Testis (tissue), 3 donors: ENCODE data around the gene SURF6. TPM values are rescaled to one million over a fixed set of nuclear protein-coding genes. Genes with fewer than 3 reads are reported as not detected.

Source experiments
- DNase-seq: peaks from one replicate; pipeline ENCODE4 v3.0.0-alpha.2; 2019
- H3K27ac ChIP-seq, 2 donors: fragments of 200-600 bp; sonication (generic); one replicate each; pipeline ENCODE4 v1.5.1; 2019
- H3K27me3 ChIP-seq: fragments of 200-600 bp; sonication (generic); one replicate; pipeline ENCODE4 v1.5.1; 2019
- H3K36me3 ChIP-seq: fragments of 200-600 bp; sonication (generic); one replicate; pipeline ENCODE4 v1.5.1; 2017; ENCODE audit warnings: low read depth; ENCODE audit errors: missing control alignments
- H3K4me1 ChIP-seq: fragments of 200-600 bp; sonication (generic); one replicate; pipeline ENCODE4 v1.5.1; 2019
- H3K4me3 ChIP-seq, 2 donors: fragments of 200-600 bp; sonication (generic); one replicate each; pipeline ENCODE4 v1.5.1; 2017 to 2019
- H3K9me3 ChIP-seq: fragments of 200-600 bp; sonication (generic); one replicate; pipeline ENCODE4 v1.5.1; 2017
- CTCF ChIP-seq, 3 experiments: fragments of 450-650 bp in 2 of 3; fragments of 200-600 bp in 1 of 3; sonication (generic) in 1 of 3; IDR thresholded peaks; one replicate each; pipeline ENCODE4 v1.5.1; 2016 to 2019; ENCODE audit warnings: antibody characterized with exemption in 3 of 3, mild to moderate bottlenecking in 2 of 3, moderate library complexity in 1 of 3
- POLR2A ChIP-seq: fragments of 450-650 bp; IDR thresholded peaks from one replicate; pipeline ENCODE4 v1.6.1; 2017; ENCODE audit warnings: antibody characterized with exemption, mild to moderate bottlenecking, moderate library complexity
- WGBS, 2 donors: methylation state at CpG; one replicate each; pipeline ENCODE4 v1.1.5; 2018; 5-methylcytosine and 5-hydroxymethylcytosine counted together
- intact Hi-C: fragments of 100-400 bp; cut with DNase I; formaldehyde crosslinking; loops from one replicate; pipeline ENCODE4 v1.15.1; 2023; ENCODE audit warnings: low total_unique reads
- polyA plus RNA-seq: library from polyadenylated mRNA; stranded (reverse); fragments of 350-450 nt; fragmentation: Illumina TruSeq; extraction: RNeasy Lipid Tissue Mini Kit (QIAGEN cat#74804); gene quantifications from one replicate; pipeline ENCODE4 v1.2.3, GENCODE V29; 2014; ENCODE audit warnings: low read depth, low replicate concordance; ENCODE audit not compliant: insufficient read depth
- total RNA-seq, 2 donors: library from RNA; depleted of rRNA; stranded (reverse); fragments of >200 nt; gene quantifications; one replicate each; pipeline ENCODE4 v1.2.3, GENCODE V29; 2016

SURF6 gene
- total and polyA plus RNA-seq, 3 donors from 2014 or later = 19.8 to 36.0 (median 28.5) TPM

- DNase-seq = no peak
- no peak for TF ChIP-seq CTCF (IDR thresholded peaks at IDR 0.05)
- no peak for TF ChIP-seq POLR2A
- no peaks in the 10 kb centered on the region for H3K36me3 ChIP-seq
- H3K4me1 ChIP-seq = peaks cover 24% of the 10 kb centered on the region
- H3K4me3 ChIP-seq = peak overlapping the region; percentile 98 to 99
- H3K27me3 ChIP-seq = no peaks in the 10 kb centered on the region
- intact Hi-C loops = no loop called here
- 9 to 14% methylated on average over 24 to 25 of the region's 25 CpGs for WGBS, 2 donors
- H3K9me3 ChIP-seq = no peaks in the 10 kb centered on the region
- H3K27ac ChIP-seq = peak overlapping the region; percentile 89 to 90
Measured at GRCh38 chr9:133348718-133349573, 13.0 kb upstream of the SURF6 start.

- intact Hi-C loops = no loop called here
- no peaks in the 10 kb centered on the region for H3K9me3 ChIP-seq
- no peaks in the 10 kb centered on the region for H3K27me3 ChIP-seq
- DNase-seq = peak; percentile 97
- peak within 1 kb of the TSS; percentile 98 to 99 for H3K4me3 ChIP-seq
- H3K4me1 ChIP-seq = peaks cover 24% of the 10 kb centered on the region
- WGBS, 2 donors = 1% methylated on average over 25 to 64 of the region's 64 CpGs
- H3K27ac ChIP-seq = peak within 1 kb of the TSS; percentile 89 to 90
- TF ChIP-seq POLR2A = no peak
- TF ChIP-seq CTCF (IDR thresholded peaks at IDR 0.05) = peak in 2 of 3 experiments; percentile 19 to 27
- H3K36me3 ChIP-seq = no peaks in the 10 kb centered on the region
Measured at GRCh38 chr9:133347985-133348717, 12.2 kb upstream of the SURF6 start, which contains the start of the genes MED22 and RPL7A. MED22 (minus strand) TSS chr9:133348131; CDS start chr9:133346662, 1,469 bp downstream. RPL7A (plus strand) TSS chr9:133348218; CDS start chr9:133348244, 26 bp downstream.

- Histone ChIP-seq H3K36me3 (no peaks in the 10 kb centered on the region), H3K27me3 (no peaks in the 10 kb centered on the region), H3K27ac (peak overlapping the region; percentile 89 to 90), H3K9me3 (no peaks in the 10 kb centered on the region), H3K4me1 (peaks cover 24% of the 10 kb centered on the region), H3K4me3 (peak overlapping the region; percentile 98 to 99)
- TF ChIP-seq CTCF (IDR thresholded peaks at IDR 0.05) = no peak
- no peak for TF ChIP-seq POLR2A
- WGBS, 2 donors = 0 to 2% methylated on average over 18 to 34 of the region's 41 CpGs
- intact Hi-C loops = no loop called here
- no peak for DNase-seq
Measured at GRCh38 chr9:133347515-133347984, 11.6 kb upstream of the SURF6 start.

GRCh38 chr9:133346021-133346785 is 10.2 kb upstream of the SURF6 start:
- no peak overlapping the region for H3K4me3 ChIP-seq
- H3K27me3 ChIP-seq = no peaks in the 10 kb centered on the region
- intact Hi-C loops = no loop called here
- no peaks in the 10 kb centered on the region for H3K9me3 ChIP-seq
- TF ChIP-seq POLR2A = no peak
- no peak for TF ChIP-seq CTCF (IDR thresholded peaks at IDR 0.05)
- WGBS, 2 donors = 38 to 48% methylated on average over 15 of the region's 15 CpGs
- no peaks in the 10 kb centered on the region for H3K36me3 ChIP-seq
- no peak for DNase-seq
- peaks cover 24% of the 10 kb centered on the region for H3K4me1 ChIP-seq
- H3K27ac ChIP-seq = peak overlapping the region; percentile 89 to 90
